ENCODE data around the gene SPARC.

DNA sequence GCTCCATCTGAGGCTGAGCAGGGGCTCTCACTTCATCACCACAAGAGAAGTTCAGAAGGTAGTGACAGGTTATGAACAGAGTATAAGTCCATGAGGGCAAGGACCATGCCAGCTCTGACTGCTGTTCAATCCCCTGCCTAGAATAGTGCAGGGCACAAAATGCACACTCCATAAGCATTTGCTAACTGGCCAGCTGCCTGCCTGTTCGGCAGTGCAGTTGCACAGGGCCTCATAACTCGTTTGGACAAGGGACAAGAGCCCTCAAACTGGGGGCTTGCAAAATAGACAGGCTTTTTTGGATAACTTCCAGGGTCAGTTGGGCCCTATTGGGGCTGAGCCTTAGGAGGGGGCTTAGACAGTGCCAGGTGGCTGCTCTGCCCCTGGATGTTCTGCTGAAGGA is 21.1 kb downstream of the SPARC start:
- TF ChIP-seq, protein P1, sequence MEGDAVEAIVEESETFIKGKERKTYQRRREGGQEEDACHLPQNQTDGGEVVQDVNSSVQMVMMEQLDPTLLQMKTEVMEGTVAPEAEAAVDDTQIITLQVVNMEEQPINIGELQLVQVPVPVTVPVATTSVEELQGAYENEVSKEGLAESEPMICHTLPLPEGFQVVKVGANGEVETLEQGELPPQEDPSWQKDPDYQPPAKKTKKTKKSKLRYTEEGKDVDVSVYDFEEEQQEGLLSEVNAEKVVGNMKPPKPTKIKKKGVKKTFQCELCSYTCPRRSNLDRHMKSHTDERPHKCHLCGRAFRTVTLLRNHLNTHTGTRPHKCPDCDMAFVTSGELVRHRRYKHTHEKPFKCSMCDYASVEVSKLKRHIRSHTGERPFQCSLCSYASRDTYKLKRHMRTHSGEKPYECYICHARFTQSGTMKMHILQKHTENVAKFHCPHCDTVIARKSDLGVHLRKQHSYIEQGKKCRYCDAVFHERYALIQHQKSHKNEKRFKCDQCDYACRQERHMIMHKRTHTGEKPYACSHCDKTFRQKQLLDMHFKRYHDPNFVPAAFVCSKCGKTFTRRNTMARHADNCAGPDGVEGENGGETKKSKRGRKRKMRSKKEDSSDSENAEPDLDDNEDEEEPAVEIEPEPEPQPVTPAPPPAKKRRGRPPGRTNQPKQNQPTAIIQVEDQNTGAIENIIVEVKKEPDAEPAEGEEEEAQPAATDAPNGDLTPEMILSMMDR (IDR thresholded peaks at IDR 0.05; ENCODE audit: low read length), result no peak
- TF ChIP-seq EZH2 (optimal IDR thresholded peaks at IDR 0.05; ENCODE audit: low read depth, low read length), result no peak
- no peak for TF ChIP-seq EZH2phosphoT487 (IDR thresholded peaks at IDR 0.05; ENCODE audit: low read length)
